Measurements from ENCODE around the gene CPNE8. TPM values are rescaled to one million over a fixed set of nuclear protein-coding genes. Genes with fewer than 3 reads are reported as not detected.

Gene CPNE8
- total and polyA plus RNA-seq, 8 donors = 2.7 to 6.8 (median 5.1) TPM

- FAIRE-seq (no peak), ATAC-seq (no peak), DNase-seq (no peak)
- intact Hi-C loops (cut with DNase I) = no loop called here
- Histone ChIP-seq H3K4me3 (no peak overlapping the region), H3K27ac (no peak overlapping the region), H3K27me3 (peaks cover 0 to 6% (median 0%) of the 10 kb centered on the region in 4 donors), H3K4me1 (no peaks in the 10 kb centered on the region), H3K36me3 (no peaks in the 10 kb centered on the region), H3K9me3 (no peaks in the 10 kb centered on the region)
- TF ChIP-seq CTCF (IDR thresholded peaks at IDR 0.05) = no peak
- 51 to 66% methylated on average over 5 of the region's 5 CpGs for WGBS, 2 donors
These were observed 28.7 kb upstream of the CPNE8 start for GRCh38 chr12:38934078-38934584.

- intact Hi-C loops (cut with DNase I) = no loop called here
- H3K27ac ChIP-seq = no peak overlapping the region
These were observed 26.9 kb upstream of the CPNE8 start for GRCh38 chr12:38932320-38932719.

GRCh38 chr12:38931461-38931860 lies 26.1 kb upstream of the CPNE8 start:
- Histone ChIP-seq H3K27ac (no peak overlapping the region), H3K4me3 (no peak overlapping the region), H3K9me3 (no peaks in the 10 kb centered on the region), H3K36me3 (no peaks in the 10 kb centered on the region), H3K4me1 (no peaks in the 10 kb centered on the region), H3K27me3 (no peaks in the 10 kb centered on the region)
- intact Hi-C loops (cut with DNase I) = no loop called here
- DNase-seq = no peak
- FAIRE-seq = no peak
- ATAC-seq = no peak
- WGBS, 2 donors = 65 to 72% methylated on average over 8 of the region's 8 CpGs
- TF ChIP-seq CTCF (IDR thresholded peaks at IDR 0.05) = no peak

More at GRCh38 chr12:38932320-38932719, 26.9 kb upstream of the CPNE8 start:
- DNase-seq = no peak
- FAIRE-seq = no peak
- no peaks in the 10 kb centered on the region for H3K9me3 ChIP-seq
- ATAC-seq = no peak
- H3K4me1 ChIP-seq = no peaks in the 10 kb centered on the region
- no peaks in the 10 kb centered on the region for H3K27me3 ChIP-seq
- no peaks in the 10 kb centered on the region for H3K36me3 ChIP-seq
- TF ChIP-seq CTCF (IDR thresholded peaks at IDR 0.05) = no peak
- H3K4me3 ChIP-seq = no peak overlapping the region
- 75 to 84% methylated on average over 7 of the region's 7 CpGs for WGBS, 2 donors

GRCh38 chr12:38930990-38931389 lies 25.6 kb upstream of the CPNE8 start:
- H3K27ac ChIP-seq = no peak overlapping the region
- H3K4me1 ChIP-seq = no peaks in the 10 kb centered on the region
- no peaks in the 10 kb centered on the region for H3K9me3 ChIP-seq
- no peak for TF ChIP-seq CTCF (IDR thresholded peaks at IDR 0.05)
- no peaks in the 10 kb centered on the region for H3K27me3 ChIP-seq
- H3K4me3 ChIP-seq = no peak overlapping the region
- WGBS, 2 donors = 16 to 17% methylated on average over 4 of the region's 4 CpGs
- H3K36me3 ChIP-seq = no peaks in the 10 kb centered on the region
- ATAC-seq (no peak), FAIRE-seq (no peak), DNase-seq (no peak)
- intact Hi-C loops (cut with DNase I) = no loop called here

GRCh38 chr12:38926501-38926900 lies 21.1 kb upstream of the CPNE8 start:
- Histone ChIP-seq H3K4me1 (no peaks in the 10 kb centered on the region), H3K36me3 (no peaks in the 10 kb centered on the region), H3K27me3 (peaks cover 0 to 4% (median 0%) of the 10 kb centered on the region in 4 donors), H3K4me3 (no peak overlapping the region), H3K9me3 (no peaks in the 10 kb centered on the region), H3K27ac (no peak overlapping the region)
- TF ChIP-seq CTCF (IDR thresholded peaks at IDR 0.05) = no peak
- no peak for DNase-seq
- intact Hi-C loops (cut with DNase I) = loop anchor here in 1 of 3 donors (10.0 kb wide), 1 partner anchor 348 kb away; no protein-coding TSS in a partner anchor
- FAIRE-seq = no peak
- WGBS, 2 donors = 19 to 32% methylated on average over 1 of the region's 1 CpG
- no peak for ATAC-seq
